ENCODE data around the gene MYL6.
A peak's percentile ranks its signal among the peaks of the same experiment; 100 is the strongest.

MYL6 gene

DNA sequence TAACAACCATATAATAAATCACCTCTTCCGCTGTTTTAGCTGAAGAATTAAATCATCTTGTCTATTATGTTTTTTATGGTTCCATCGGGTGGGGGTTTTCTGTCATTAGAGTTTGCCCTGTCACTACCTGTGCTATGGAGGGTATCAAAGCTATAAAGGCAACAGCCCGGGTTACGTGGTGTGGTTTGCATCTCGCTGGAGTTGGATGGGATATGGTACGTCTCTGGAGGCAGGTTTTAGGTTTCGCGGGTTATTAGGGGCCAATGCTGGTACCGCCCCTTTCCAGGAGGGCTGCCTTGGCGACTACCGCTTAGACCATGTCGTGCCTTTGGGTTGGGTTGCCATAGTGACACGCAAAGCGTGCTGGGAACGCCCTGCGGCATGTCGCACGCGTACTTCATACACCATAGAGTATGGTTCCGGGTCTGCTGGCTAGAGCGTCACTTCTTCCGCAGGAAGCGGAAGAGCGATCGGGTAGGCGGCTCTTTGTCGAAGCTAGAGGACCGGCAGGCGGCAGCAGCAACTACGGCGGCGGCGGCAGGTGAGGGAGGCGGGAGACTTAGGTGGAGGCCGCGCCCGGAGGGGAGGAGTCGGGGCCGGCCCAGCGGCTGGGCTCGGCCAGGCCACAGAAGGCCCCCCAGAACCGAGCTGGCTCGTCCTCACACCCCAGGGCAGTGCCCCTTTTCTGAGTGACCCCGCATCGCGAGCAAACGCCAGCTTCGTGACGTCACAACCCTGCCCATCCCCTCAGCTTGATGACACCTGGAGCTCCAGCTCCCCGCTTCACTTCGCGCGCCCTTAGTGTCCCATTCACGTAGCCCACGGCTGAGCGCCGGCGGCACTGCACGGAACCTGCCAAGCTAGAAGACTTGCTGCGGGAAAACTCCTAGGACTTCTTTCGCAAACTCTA is 40.1 kb upstream of the MYL6 start, which contains the start of gene ZC3H10 (continued):
- peak; percentile 81 for TF ChIP-seq KLF10 (tag by site-specific recombination; IDR thresholded peaks at IDR 0.05)
- 0 out of 2 replicates have a peak, but pooled peaks have one; percentile 31 for TF ChIP-seq GFI1B (tag by site-specific recombination; IDR thresholded peaks at IDR 0.05)
- TF ChIP-seq ZNF629 (tag by site-specific recombination; IDR thresholded peaks at IDR 0.05), result peak; percentile 98
- no peak for TF ChIP-seq ZNF221 (tag by site-specific recombination; IDR thresholded peaks at IDR 0.05; ENCODE audit: borderline replicate concordance)
- TF ChIP-seq, protein P1, sequence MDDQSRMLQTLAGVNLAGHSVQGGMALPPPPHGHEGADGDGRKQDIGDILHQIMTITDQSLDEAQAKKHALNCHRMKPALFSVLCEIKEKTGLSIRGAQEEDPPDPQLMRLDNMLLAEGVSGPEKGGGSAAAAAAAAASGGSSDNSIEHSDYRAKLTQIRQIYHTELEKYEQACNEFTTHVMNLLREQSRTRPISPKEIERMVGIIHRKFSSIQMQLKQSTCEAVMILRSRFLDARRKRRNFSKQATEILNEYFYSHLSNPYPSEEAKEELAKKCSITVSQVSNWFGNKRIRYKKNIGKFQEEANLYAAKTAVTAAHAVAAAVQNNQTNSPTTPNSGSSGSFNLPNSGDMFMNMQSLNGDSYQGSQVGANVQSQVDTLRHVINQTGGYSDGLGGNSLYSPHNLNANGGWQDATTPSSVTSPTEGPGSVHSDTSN (CRISPR knock-in tag; IDR thresholded peaks at IDR 0.05), result peak; percentile 89
- peak; percentile 98 for TF ChIP-seq ZEB2 (tag by site-specific recombination; IDR thresholded peaks at IDR 0.05)
- TF ChIP-seq ZBTB17 (tag by site-specific recombination; IDR thresholded peaks at IDR 0.05), result peak; percentile 93
- no peak for TF ChIP-seq ZNF585B (tag by site-specific recombination; IDR thresholded peaks at IDR 0.05)
- TF ChIP-seq, protein P2, sequence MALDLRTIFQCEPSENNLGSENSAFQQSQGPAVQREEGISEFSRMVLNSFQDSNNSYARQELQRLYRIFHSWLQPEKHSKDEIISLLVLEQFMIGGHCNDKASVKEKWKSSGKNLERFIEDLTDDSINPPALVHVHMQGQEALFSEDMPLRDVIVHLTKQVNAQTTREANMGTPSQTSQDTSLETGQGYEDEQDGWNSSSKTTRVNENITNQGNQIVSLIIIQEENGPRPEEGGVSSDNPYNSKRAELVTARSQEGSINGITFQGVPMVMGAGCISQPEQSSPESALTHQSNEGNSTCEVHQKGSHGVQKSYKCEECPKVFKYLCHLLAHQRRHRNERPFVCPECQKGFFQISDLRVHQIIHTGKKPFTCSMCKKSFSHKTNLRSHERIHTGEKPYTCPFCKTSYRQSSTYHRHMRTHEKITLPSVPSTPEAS (tag by site-specific recombination; IDR thresholded peaks at IDR 0.05), result no peak; the same call in 1 of the 2 replicates
- TF ChIP-seq, protein P3, sequence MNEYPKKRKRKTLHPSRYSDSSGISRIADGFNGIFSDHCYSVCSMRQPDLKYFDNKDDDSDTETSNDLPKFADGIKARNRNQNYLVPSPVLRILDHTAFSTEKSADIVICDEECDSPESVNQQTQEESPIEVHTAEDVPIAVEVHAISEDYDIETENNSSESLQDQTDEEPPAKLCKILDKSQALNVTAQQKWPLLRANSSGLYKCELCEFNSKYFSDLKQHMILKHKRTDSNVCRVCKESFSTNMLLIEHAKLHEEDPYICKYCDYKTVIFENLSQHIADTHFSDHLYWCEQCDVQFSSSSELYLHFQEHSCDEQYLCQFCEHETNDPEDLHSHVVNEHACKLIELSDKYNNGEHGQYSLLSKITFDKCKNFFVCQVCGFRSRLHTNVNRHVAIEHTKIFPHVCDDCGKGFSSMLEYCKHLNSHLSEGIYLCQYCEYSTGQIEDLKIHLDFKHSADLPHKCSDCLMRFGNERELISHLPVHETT (tag by site-specific recombination; IDR thresholded peaks at IDR 0.05), result peak; percentile 95

DNA sequence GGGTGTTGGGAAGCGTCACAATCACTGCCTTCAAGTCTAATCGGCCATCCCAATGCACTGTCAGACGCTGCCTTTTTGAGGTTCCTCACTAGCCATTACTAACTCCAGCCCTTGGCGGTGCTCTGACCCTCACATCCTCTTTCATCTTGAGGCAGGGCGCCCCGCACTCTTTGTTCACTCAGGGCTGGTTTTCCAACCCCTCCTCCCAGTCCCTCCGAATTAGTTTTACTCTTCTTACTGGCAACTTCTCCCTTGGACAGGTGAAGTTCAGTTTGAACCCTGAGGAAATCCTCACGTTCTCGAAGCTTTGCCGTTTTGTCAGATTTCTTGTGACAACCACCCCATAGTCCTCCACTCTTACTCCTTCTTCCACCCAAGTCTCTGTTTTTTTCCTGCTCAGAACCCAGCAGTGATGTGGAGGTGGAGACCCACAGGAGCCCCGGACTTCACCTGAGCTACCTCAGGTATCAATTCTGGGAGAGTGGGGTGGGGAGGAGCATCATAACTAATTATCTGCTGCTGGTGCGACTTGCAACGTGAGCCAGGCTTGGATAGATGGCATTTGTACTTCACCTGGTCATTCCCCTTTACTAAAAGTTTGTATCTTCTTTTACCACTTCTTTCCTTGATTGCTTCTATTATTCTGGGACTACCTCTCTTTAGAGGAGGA is 39.3 kb upstream of the MYL6 start:
- POLR2A ChIA-PET, result interaction anchor here (0.6 to 6.1 kb wide), 25 partner anchors 9 to 241 kb away, joined by 3 to 165 read pairs (median 7); partner anchors contain the start of genes ANKRD52, CNPY2, COQ10A and CS
- H3K36me3 ChIP-seq (ENCODE audit: control insufficient read depth in 2 of 2, insufficient read depth in 1 of 2, low read length in 2 of 2), result peaks cover 0 to 54% of the 10 kb centered on the region in 2 experiments; a peak in 1 of 3 replicates
- H3K4me3 ChIP-seq (ENCODE audit: low read depth, low read length), result peak overlapping the region; percentile 78
- peak overlapping the region; percentile 42; the same call in 1 of the 2 replicates for H3K27ac ChIP-seq (ENCODE audit: extremely low read depth, low read depth, low read length)
- CTCF ChIA-PET, result interaction anchor here (0.5 to 5.0 kb wide), 32 partner anchors 9 to 1111 kb away, joined by 3 to 86 read pairs (median 4); partner anchors contain the start of genes ERBB3, ESYT1, MYL6 and PA2G4
- H3K4me1 ChIP-seq (ENCODE audit: control insufficient read depth, insufficient read depth, low read length), result peaks cover 5% of the 10 kb centered on the region
- TF ChIP-seq, protein P1 (CRISPR knock-in tag; IDR thresholded peaks at IDR 0.05), result peak; percentile 33; the same call in 1 of the 2 replicates
- no peak for TF ChIP-seq ZNF274 (IDR thresholded peaks at IDR 0.05; ENCODE audit: low read length)
- TF ChIP-seq ZNF274 (tag by site-specific recombination; IDR thresholded peaks at IDR 0.05; ENCODE audit: borderline replicate concordance), result no peak
- H3K9me3 ChIP-seq (ENCODE audit: control insufficient read depth, insufficient read depth, low read depth, low read length), result no peaks in the 10 kb centered on the region

DNA sequence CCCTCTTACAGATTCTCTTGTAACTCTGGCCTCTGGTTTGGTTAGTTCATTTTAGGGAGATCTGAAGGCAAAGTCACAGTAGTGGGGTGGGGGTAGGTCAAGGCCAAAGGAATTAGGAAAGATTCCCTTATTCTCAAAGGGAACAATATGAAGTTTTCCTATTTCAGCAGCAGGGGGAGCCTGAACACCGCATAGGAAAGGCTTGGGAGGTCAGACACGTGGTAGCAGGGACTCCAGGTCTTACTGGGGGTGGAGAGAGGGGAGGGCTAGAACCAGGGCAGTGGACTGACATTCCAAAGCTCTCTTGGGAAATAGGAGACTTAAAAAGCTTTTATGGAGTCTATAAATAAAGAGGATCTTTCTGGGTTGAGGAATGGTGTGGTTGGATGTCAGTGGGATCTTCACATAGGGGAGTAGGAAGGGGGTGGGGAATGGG is 38.8 kb upstream of the MYL6 start:
- Histone ChIP-seq H3K9me3 (ENCODE audit: control insufficient read depth, insufficient read depth, low read depth, low read length) (no peaks in the 10 kb centered on the region), H3K4me1 (ENCODE audit: control insufficient read depth, insufficient read depth, low read length) (peaks cover 5% of the 10 kb centered on the region), H3K4me3 (ENCODE audit: low read depth, low read length) (peak overlapping the region; percentile 78; the same call in 1 of the 2 replicates), H3K27ac (ENCODE audit: extremely low read depth, low read depth, low read length) (no peak overlapping the region), H3K36me3 (ENCODE audit: control insufficient read depth in 2 of 2, insufficient read depth in 1 of 2, low read length in 2 of 2) (peaks cover 0 to 50% of the 10 kb centered on the region in 2 experiments; a peak in 1 of 3 replicates)
- ChIA-PET POLR2A (interaction anchor here (1.1 to 6.1 kb wide), 10 partner anchors 8 to 197 kb away, joined by 4 to 165 read pairs (median 22); partner anchors contain the start of genes ANKRD52, CNPY2, ESYT1 and MYL6), CTCF (interaction anchor here (0.6 to 5.0 kb wide), 35 partner anchors 9 to 993 kb away, joined by 3 to 86 read pairs (median 4); partner anchors contain the start of genes ESYT1, MYL6, PA2G4 and RNF41)
- no peak for TF ChIP-seq ZNF10 (tag by site-specific recombination; IDR thresholded peaks at IDR 0.05)
- peak; percentile 36; the same call in 1 of the 2 replicates for TF ChIP-seq ZBTB48 (tag by site-specific recombination; IDR thresholded peaks at IDR 0.05)
- no peak for TF ChIP-seq ZFP41 (tag by site-specific recombination; IDR thresholded peaks at IDR 0.05; ENCODE audit: borderline replicate concordance)
- TF ChIP-seq ZNF514 (tag by site-specific recombination; IDR thresholded peaks at IDR 0.05), result no peak
- peak; percentile 47; the same call in 1 of the 2 replicates for TF ChIP-seq WT1 (tag by site-specific recombination; IDR thresholded peaks at IDR 0.05)
- TF ChIP-seq, protein P4, sequence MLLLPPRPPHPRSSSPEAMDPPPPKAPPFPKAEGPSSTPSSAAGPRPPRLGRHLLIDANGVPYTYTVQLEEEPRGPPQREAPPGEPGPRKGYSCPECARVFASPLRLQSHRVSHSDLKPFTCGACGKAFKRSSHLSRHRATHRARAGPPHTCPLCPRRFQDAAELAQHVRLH (tag by site-specific recombination; IDR thresholded peaks at IDR 0.05), result no peak
- no peak for TF ChIP-seq ZIC2 (tag by site-specific recombination; IDR thresholded peaks at IDR 0.05)
- no peak for TF ChIP-seq ZFP3 (tag by site-specific recombination; IDR thresholded peaks at IDR 0.05; ENCODE audit: low read depth)
- TF ChIP-seq, protein P5, sequence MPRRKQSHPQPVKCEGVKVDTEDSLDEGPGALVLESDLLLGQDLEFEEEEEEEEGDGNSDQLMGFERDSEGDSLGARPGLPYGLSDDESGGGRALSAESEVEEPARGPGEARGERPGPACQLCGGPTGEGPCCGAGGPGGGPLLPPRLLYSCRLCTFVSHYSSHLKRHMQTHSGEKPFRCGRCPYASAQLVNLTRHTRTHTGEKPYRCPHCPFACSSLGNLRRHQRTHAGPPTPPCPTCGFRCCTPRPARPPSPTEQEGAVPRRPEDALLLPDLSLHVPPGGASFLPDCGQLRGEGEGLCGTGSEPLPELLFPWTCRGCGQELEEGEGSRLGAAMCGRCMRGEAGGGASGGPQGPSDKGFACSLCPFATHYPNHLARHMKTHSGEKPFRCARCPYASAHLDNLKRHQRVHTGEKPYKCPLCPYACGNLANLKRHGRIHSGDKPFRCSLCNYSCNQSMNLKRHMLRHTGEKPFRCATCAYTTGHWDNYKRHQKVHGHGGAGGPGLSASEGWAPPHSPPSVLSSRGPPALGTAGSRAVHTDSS (tag by site-specific recombination; IDR thresholded peaks at IDR 0.05), result no peak
